Cardiac septum (tissue), 1 donor: ENCODE measurements around the gene SLC4A3. TPM values are rescaled to one million over a fixed set of nuclear protein-coding genes. Genes with fewer than 3 reads are reported as not detected.

Experiments
- DNase-seq: peaks from one replicate; pipeline ENCODE4 v3.0.0-alpha.2; 2020; ENCODE audit warnings: low spot score
- intact Hi-C: fragments of 100-400 bp; cut with DNase I; formaldehyde crosslinking; loops from one replicate; pipeline ENCODE4 v1.14.0; 2022
- total RNA-seq: library from RNA; stranded (reverse); fragmentation: NEBNext Ultra II Directional; extraction: Animal tissue kit (Norgen Biotek cat#: 25700); gene quantifications from one replicate; pipeline ENCODE4 v1.2.1, GENCODE V29; 2021
- donor health status: DM: no; HTN: no; CAD: no.

Gene SLC4A3
- total RNA-seq, 1 donor from 2014 or later: 396 TPM

DNA sequence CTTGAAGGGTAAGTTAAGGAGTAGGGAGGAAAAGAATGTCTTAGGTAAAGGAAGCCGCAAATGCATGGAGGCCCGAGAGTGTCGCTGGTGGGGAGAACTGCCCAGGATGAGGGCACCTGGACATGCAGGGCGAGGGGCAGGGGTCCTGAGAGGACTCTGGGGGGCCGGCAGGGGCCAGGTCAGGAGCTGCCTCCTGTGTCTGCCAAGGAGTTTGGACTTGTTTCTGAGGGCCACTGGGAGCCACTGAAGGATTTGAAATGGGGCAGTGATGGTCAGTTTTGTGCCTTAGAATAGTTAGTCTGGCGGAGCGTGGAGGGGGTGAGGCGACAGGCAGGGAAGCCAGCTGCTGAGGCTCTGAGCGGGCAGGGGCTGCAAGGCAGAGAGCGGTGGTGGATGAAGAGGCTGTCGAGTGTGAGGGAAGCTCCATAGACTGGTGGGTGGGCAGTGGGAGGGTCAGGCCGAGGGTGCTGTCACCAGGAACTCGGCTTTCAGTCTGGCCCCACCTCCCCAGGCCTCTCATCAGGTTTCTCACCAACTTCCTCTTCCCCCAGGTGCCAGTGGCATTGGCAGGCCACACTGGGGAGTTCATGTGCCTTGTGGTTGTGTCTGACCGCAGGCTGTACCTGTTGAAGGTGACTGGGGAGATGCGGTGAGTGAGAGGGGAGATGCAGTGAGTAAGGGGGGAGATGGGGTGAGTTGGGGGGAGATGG lies 14.7 kb upstream of the SLC4A3 start:
- peak; percentile 44 for DNase-seq
- intact Hi-C loops: no loop called here

- intact Hi-C loops: loop anchor here (1.0 kb wide), 1 partner anchor 26 kb away; no protein-coding TSS in a partner anchor
- no peak for DNase-seq
These were observed 13.9 kb upstream of the SLC4A3 start for GRCh38 chr2:219613461-219614070.

- intact Hi-C loops: loop anchor here (1.0 kb wide), 1 partner anchor 25 kb away; no protein-coding TSS in a partner anchor
- DNase-seq: no peak
These were observed 13.2 kb upstream of the SLC4A3 start for GRCh38 chr2:219614076-219614860.

DNA sequence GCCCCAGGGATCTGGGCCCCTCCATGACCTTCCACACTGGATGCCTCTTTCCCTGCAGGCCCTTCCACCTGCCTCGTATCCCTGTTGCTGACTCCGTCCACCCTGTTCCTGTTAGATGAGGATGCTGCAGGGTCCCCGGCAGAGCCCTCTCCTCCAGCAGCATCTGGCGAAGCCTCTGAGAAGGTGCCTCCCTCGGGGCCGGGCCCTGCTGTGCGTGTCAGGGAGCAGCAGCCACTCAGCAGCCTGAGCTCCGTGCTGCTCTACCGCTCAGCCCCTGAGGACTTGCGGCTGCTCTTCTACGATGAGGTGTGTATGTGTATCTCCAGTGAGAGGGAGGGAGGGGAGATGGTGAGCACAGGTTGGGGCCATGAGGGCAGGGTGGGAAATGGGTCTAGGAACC lies 12.4 kb upstream of the SLC4A3 start:
- intact Hi-C loops: no loop called here
- DNase-seq: no peak

- intact Hi-C loops: loop anchor here (1.0 kb wide), 1 partner anchor 14 kb away; no protein-coding TSS in a partner anchor
- DNase-seq: peak; percentile 74
These were observed 11.5 kb upstream of the SLC4A3 start for GRCh38 chr2:219615894-219616293.

- no peak for DNase-seq
- intact Hi-C loops: loop anchor here (1.0 kb wide), 1 partner anchor 14 kb away; no protein-coding TSS in a partner anchor
These were observed 10.9 kb upstream of the SLC4A3 start for GRCh38 chr2:219616550-219616949.

DNA sequence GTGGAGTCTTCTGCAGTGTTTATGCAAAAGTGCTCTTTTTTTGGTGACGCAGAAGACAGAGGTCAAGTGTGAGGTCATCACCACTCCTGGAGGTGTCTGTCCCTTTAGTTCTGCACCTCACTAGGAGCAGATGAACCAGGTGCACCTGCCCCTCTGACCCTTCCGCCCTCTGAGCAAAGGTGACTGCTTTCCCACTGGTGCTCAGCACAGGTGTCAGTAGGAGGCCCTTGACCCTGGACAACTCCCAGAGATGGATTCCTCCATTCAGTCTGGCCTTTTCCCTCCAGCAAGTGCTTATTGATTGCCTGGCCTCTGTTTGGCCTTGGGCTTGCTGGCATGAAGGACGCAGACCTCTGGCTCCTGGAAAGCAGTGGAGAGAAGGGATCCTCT lies 8.7 kb upstream of the SLC4A3 start:
- no peak for DNase-seq
- intact Hi-C loops: no loop called here

DNA sequence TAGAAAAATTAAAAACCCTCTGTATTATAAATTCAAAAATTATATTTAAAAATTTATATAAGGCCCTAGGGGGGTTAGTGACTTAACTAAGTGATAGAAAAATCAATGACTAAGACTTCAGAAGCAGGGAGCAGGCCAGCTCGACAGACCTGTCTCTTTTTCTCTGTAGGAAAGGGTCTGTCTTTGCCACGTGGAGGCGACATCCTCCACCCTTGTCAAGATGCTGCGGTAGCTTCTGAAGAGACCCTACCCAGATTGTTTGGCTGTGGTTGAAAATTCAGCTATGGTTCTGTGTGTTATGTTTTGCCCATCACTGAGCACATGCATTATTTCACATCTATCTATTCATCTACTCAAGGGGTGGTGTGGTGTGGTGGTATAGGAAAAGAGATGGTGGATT lies 8.2 kb upstream of the SLC4A3 start:
- intact Hi-C loops: no loop called here
- DNase-seq: no peak

GRCh38 chr2:219620546-219620945 lies 6.9 kb upstream of the SLC4A3 start:
- intact Hi-C loops: no loop called here
- DNase-seq: no peak

DNA sequence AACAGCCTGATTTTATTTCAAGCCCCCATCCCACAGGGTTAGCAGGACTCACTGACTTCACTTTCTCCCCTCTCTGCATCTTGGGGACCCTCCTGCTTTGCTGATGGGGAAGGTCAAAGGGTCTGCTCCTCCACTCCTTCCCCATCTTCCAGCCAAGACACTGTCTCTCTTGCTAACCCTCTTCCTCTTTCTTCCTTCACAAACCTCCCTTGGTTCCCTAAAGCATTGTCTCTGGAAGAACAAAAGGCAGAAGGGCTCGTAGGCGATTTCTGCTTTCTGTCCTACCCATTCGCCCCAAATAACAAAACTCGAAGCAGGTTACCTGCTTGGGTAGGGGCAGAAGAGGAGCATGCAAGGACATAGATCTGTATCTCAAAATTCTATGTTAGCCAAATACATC lies 5.5 kb upstream of the SLC4A3 start:
- intact Hi-C loops: no loop called here
- no peak for DNase-seq

DNA sequence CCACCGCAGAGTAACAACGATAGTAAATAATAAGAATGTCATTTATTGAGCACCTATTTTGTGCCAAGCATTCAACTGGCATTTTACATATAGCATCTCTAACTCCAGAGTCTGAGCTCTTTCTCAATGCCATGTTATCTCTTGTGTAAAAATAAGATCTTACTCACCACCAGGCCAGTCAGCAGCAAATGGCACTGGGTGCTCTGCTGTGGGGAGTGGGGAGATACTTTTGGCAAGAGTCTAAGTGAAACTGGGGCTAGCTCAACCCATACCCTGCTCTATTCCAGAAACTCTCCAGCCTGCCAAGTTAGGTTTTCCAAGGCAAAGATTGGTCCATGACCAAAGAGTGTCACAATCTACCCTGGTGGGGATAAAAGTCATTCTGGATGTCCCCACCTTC lies 5.0 kb upstream of the SLC4A3 start:
- intact Hi-C loops: no loop called here
- DNase-seq: no peak

- intact Hi-C loops: no loop called here
- DNase-seq: no peak
These were observed 2.9 kb upstream of the SLC4A3 start for GRCh38 chr2:219624565-219624964.

GRCh38 chr2:219625179-219625578 lies 2.3 kb upstream of the SLC4A3 start:
- intact Hi-C loops: no loop called here
- DNase-seq: no peak

DNA sequence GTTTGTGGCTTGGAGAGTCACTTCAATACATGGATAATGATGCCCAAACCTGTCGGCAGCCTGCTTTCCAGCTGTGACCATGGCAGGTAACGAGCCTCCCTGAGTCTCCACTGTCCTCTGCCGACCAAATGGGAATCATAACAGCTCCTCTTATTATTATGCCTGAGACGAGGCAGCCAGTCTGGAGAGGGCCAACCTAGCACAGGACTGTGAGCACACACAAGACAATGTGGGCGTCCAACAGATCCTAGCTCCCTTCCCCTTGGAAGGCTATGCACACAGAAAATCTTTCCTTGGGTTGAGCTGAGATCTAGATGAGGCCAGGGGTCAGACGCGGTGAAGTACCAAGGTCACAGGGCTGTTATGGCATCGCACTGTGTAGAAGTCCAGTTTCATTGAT lies 890 bp upstream of the SLC4A3 start:
- intact Hi-C loops: no loop called here
- no peak for DNase-seq

- DNase-seq: peak; percentile 73
- intact Hi-C loops: no loop called here
These were observed 980 bp downstream of the SLC4A3 start for GRCh38 chr2:219628235-219628985.

- DNase-seq: peak; percentile 62
- intact Hi-C loops: no loop called here
These were observed 1.8 kb downstream of the SLC4A3 start for GRCh38 chr2:219628986-219629901.

DNA sequence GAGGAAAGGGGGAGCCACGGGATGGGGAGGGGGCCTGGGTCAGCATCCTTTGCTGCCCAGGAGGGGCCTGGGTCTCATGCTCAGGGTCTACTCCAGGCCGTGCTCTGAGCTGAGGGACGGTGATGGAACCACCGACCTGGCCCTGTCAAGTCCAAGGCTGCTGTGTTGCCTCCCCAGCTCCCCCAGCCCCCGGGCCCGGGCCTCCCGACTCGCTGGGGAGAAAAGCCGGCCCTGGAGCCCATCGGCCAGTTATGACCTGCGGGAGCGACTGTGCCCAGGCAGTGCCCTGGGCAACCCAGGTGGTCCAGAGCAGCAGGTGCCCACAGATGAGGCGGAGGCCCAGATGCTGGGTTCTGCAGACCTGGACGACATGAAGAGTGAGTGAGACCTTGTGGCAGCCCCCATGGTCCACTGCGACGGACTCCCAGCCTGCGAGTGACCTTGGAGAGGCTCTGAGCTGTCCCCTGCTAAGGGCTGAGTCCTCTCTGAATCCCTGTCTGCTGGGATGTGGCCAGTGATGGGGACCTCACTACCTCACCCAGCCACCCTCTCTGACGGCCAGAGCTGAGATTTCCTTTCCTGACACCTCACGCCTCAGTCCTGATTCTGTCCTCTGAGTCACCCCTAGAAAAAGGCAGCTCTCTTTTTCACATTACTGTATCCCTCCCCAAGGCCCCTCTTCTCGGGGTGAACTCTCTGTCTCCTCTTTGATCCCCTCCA lies 2.7 kb downstream of the SLC4A3 start:
- intact Hi-C loops: loop anchor here (1.0 to 5.0 kb wide), 3 partner anchors 14 to 223 kb away; no protein-coding TSS in a partner anchor
- DNase-seq: peak; percentile 87
